Right hindlimb (tissue), 1 donor: ENCODE data around the gene SLC6A20.

ENCODE experiments used
- DNase-seq: peaks from one replicate; pipeline ENCODE4 v3.0.0-alpha.2; 2018

SLC6A20 gene, protein sequence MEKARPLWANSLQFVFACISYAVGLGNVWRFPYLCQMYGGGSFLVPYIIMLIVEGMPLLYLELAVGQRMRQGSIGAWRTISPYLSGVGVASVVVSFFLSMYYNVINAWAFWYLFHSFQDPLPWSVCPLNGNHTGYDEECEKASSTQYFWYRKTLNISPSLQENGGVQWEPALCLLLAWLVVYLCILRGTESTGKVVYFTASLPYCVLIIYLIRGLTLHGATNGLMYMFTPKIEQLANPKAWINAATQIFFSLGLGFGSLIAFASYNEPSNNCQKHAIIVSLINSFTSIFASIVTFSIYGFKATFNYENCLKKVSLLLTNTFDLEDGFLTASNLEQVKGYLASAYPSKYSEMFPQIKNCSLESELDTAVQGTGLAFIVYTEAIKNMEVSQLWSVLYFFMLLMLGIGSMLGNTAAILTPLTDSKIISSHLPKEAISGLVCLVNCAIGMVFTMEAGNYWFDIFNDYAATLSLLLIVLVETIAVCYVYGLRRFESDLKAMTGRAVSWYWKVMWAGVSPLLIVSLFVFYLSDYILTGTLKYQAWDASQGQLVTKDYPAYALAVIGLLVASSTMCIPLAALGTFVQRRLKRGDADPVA

DNA sequence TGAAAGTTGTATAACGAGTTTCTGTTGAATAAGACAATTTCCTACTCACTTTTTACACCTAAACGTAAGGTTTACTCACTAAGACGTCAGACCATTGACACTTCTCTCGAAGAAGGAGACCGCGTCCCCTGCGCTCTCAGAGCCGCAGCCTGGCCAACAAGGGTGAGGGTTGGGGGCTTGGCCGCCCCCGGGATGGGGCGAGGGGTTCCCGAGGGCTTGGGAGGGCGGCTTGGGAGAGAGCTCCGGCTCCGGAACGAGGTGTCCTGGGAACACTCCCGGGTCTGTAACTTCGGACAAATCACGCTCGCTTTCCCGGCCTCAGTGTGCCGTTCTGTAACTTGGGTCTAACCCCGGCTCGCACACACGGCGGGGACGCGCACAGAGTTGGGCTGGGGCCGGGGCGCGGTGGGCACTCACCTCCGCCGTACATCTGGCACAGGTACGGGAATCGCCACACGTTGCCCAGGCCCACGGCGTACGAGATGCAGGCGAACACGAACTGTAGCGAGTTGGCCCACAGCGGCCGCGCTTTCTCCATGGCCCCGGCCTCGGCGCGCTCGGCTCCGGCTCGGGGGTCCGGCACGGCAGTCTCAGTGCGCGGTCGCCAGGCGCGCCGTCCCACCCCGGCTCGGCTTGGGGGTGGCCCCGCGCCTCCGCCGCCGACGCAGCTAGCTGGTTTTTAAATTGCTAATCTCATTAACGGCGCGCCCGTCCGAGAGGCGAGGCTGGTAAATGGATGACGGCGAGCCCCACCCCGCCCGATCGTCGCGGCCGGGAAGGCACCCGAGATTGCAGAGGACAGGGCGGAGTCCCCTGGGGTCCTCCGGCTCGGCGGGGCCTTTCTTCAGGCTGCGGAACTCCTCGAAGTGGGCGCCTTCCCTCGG lies at the start of gene SLC6A20:
Gene SLC6A20 (minus strand): TSS at position 655 of the 884 bp plus-strand sequence. CDS start 117 bp downstream, at position 538.
- DNase-seq = no peak

GRCh38 chr3:45844616-45845015 lies 48.3 kb upstream of the SLC6A20 start:
- DNase-seq = no peak

DNA sequence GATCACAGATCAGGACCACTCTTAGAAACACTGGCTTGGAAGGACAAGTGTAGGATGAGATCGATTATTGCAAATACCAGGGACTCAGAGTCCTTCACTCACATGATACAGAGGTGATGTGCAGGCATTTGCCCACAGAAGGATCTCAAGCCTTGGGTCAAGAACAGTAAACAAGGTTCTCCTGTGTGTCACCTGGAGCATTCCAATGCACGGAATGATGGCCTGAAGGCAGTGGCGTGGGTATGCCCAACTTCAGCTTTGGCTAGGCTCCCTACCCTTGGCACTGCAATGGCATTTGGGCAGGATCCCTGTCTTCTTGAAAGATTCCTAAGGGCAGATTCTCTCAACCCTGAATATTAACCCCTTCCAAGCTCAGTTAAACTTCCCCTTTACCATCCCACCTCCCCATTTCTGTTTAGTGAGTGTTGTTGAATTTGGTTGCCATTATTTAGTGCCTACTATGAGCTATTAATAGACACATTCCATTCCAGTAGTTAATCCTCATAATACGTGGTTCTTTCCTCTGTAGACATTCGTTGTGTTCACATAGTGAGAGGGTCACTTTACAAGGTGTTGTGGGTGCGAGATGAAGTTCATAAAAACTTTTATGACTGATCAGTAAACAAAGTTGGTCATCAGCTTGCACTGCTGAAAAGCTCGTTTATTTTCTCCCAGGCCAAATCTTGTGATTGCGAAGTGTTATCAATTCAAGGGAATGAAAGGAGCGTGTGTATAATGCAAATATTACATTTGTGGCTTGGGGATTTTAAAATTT lies 46.7 kb upstream of the SLC6A20 start:
- DNase-seq = no peak

- peak; percentile 97 for DNase-seq
Observed at GRCh38 chr3:45841757-45842491, 45.6 kb upstream of the SLC6A20 start, which contains the start of gene LZTFL1. TSS of gene LZTFL1 (minus strand) at chr3:45842119. CDS start at chr3:45841991, 128 bp downstream.

DNA sequence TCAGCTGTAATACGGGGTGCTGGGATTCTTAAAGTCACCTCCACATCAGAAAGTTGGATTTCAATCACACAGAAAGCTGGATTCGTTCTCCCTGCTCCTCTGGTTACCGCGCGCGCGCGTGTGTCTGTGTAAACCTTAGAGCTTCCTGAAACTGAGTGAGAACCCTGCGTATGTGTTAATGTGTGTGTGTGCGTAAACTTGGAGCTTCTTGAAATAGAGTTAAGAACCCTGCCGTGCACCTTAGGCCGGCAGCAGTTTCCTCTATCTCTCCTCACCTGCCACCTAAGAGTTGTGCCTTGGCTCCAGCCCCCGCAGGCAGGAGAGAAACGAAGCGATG lies 45.1 kb upstream of the SLC6A20 start:
- no peak for DNase-seq

DNA sequence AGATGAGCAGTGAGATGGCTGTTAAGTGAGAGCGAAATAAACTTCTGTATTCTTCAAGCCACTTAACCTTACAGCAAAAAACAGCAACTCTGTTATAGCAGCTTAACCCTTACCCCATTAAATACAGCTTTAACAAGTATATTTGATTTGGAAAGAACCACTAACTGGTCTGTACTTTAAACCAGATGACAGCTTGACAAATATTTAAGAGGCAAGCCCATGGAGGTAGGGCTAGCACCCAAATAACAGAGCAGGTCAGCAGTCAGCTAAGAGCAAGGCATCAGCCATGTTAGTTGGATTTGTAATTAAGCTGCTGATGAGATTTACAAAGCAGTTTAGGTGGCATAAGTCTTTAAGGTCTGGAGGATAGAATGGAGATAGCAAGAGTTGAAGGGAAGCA lies 42.1 kb upstream of the SLC6A20 start:
- DNase-seq = no peak

GRCh38 chr3:45832699-45833098 lies 36.4 kb upstream of the SLC6A20 start:
- DNase-seq = no peak

DNA sequence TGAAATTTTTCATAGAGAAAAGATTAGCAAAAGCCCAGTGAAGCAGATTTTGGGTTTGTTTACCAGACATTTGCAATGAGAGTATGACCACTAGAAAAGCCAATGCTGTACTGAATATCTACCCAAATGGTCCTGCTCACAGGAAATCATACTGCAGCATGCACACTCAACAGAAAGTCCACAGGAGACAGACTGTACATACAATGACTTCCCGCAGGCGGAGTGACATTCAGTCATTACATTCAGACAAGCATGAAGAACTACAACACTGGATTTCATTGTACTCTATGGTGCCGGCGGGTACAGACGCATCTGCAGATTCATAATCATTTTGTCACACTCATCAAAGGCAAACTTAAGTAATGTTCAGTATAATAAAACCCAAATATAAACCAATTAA lies 33.8 kb upstream of the SLC6A20 start:
- DNase-seq = no peak

DNA sequence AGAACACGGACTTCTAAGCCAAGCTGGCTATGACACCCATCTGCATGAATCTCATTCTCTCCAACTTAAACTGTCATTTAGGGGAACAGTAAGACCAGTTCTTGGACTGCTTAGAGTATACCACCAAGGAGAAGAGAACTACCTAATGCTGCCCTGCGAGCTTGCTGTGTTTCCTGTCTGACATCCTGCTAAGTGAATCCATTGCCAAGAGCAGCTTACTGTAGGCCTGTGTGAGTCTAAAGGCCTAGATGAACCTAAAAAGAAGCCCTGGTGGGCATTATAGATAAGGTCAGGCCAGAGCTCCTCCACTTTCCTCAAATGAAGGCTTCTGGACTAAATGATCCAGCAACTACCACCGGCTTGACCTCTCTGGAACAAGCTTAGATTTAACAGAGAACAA lies 30.6 kb upstream of the SLC6A20 start:
- no peak for DNase-seq

DNA sequence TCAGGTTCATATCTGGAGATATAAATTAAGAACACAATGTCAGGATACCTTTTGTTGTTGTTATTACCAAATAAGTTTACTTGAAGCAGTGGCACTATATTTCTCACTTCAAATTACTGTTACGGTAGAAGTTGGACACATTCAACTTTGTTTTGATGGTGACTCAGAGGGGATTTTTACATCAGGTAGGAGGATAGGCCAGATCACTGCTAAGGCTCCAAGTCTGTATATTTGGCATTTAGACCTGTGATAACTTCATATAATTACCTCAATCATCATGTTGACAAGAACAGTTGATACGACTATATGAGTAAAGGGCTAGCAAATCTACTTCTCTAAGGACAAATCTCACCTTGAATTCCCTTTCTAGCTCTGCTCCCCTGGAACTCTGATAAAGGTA lies 30.0 kb upstream of the SLC6A20 start:
- DNase-seq = no peak

GRCh38 chr3:45821127-45821526 lies 24.8 kb upstream of the SLC6A20 start:
- DNase-seq = no peak

DNA sequence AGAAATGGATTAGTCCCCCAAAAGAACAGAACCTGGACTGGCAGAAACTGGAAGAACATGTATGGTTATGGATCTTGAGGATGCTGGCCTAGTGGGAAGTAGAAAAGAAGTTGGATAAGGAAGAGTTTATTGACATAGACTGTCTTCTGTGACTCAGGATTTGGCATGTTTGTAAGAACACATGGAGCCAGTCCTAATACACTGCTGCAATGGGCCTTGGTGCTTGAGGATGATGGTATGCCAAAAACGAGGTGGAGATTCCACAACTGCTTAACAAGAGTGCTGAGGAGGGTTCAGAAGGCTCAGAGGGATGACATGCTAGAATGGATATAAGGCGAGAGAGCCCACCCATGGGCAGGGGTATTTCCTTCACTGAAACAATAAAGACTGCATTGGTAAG lies 23.2 kb upstream of the SLC6A20 start:
- no peak for DNase-seq

GRCh38 chr3:45817831-45818522 lies 21.6 kb upstream of the SLC6A20 start:
- DNase-seq = peak; percentile 56

DNA sequence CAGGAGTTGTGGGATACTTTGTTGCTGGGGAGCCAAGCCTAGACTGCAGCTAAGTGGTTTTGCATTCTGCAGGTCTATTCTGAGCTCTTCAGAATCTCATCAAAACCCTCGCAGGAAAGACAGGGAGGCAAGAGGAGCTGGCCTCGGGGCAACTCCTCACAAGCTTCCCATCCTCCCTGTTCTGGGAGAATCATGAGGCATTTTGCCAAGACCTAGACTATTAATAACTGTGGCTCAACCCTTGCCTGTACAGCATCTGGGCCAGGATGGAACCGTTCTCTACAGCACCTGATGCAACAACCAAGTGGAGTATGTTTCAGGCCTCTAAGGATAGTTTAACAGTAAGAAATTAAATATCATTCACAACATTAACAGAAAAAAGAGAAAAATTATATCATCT lies 20.2 kb upstream of the SLC6A20 start:
- DNase-seq = peak; percentile 34

GRCh38 chr3:45814322-45814721 lies 18.0 kb upstream of the SLC6A20 start:
- no peak for DNase-seq

- no peak for DNase-seq
Observed at GRCh38 chr3:45807681-45808540, 11.6 kb upstream of the SLC6A20 start.

- no peak for DNase-seq
Observed at GRCh38 chr3:45807133-45807532, 10.8 kb upstream of the SLC6A20 start.

GRCh38 chr3:45806072-45806471 lies 9.7 kb upstream of the SLC6A20 start:
- DNase-seq = no peak

DNA sequence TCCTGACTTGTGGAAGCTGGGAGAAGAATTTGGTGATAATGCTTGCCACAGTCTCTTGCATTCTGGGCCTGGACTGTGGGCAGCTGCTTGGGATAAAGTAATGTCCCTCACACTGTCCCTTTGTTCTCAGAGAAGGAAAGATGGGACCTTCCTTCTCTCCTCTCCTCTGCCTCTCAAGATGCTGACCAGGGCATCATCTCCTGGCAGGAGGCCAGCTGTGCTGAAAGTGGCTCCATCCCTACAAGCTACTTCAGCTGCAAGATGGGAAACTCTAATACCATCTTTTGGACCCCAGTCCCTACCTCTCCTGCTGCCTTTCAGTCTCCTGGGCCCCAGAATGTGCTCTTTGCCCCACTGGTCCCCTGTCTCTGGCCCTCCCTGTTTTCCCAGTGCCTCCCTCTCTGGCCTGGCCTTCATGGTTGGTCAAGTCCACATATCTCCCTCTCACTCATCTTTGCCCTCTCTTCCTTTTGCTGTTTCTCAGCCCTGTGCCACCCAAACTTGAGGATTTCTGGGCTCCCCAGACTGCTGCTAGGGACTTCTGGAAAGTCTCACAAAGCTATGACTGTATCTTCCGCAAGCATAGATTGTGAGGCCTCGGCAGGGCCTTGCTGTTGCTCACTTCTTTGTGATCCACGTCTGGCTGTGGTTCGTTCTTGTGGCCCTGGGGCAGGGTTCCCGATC lies 7.1 kb upstream of the SLC6A20 start:
- DNase-seq = no peak

DNA sequence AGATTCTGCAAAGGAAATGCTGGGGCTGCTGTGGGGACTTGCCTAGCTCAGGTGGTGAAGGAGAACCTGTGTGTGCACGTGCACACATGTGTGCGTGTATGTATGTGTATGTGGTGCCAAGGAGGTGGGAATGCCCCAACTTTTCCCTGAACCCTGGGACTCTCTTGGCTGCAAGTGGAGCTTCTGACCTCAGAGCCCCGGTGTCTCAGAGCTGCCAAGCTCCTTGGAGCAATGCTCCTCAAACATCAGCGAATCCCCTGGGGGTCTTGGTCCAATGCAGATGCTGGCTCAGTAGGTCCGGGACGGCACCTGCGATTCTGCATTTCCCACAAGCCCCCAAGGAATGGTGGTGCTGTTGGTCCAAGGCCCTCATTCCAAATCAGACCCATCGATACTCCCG lies 5.8 kb upstream of the SLC6A20 start:
- DNase-seq = no peak
